Activated B cell treated with CpG ODN at 0.5 μM for 24 hours (primary cell): Measurements from ENCODE around the gene GRM3. TPM values are rescaled to one million over a fixed set of nuclear protein-coding genes. Genes with fewer than 3 reads are reported as not detected.

Experiments used
- ATAC-seq: fragments of 200-7000 bp; cut with Tn5 transposase; one replicate; pipeline ENCODE4 v1.10.0; 2021; ENCODE audit warnings: low read depth, mild to moderate bottlenecking, moderate library complexity
- CTCF ChIA-PET: fragments of 350-600 bp; sonication (Branson Sonifier 250); formaldehyde crosslinking; loops from one replicate; lab custom pipeline; 2021; ENCODE audit warnings: antibody characterized with exemption; lab: Charles Lee
- POLR2A ChIA-PET: fragments of 350-600 bp; sonication (Branson Sonifier 250); formaldehyde crosslinking; loops from one replicate; lab custom pipeline; 2021; ENCODE audit warnings: antibody characterized with exemption; lab: Charles Lee
- DNase-seq: peaks from one replicate; pipeline ENCODE4 v3.0.0; 2022
- H3K27ac Mint-ChIP-seq: one replicate; pipeline ENCODE4 v1.8.0; 2020; ENCODE audit warnings: mixed read lengths
- H3K27me3 Mint-ChIP-seq: one replicate; pipeline ENCODE4 v1.8.0; 2021; ENCODE audit warnings: mixed read lengths
- H3K36me3 Mint-ChIP-seq: one replicate; pipeline ENCODE4 v1.8.0; 2021; ENCODE audit warnings: low read depth, mixed read lengths
- H3K4me1 Mint-ChIP-seq: one replicate; pipeline ENCODE4 v1.8.0; 2021; ENCODE audit warnings: mixed read lengths
- H3K4me3 Mint-ChIP-seq: one replicate; pipeline ENCODE4 v1.8.0; 2020; ENCODE audit warnings: mild to moderate bottlenecking, mixed read lengths
- H3K9me3 Mint-ChIP-seq: one replicate; pipeline ENCODE4 v1.8.0; 2020; ENCODE audit warnings: mixed read lengths
- CTCF ChIP-seq: fragments of 200-600 bp; IDR thresholded peaks from one replicate; pipeline ENCODE4 v1.8.0; 2022; ENCODE audit warnings: antibody characterized with exemption, mild to moderate bottlenecking
- intact Hi-C: fragments of 100-400 bp; cut with micrococcal nuclease; formaldehyde crosslinking; loops from one replicate; pipeline ENCODE4 v1.15.1; 2024
- total RNA-seq: library from RNA; stranded (reverse); gene quantifications from 2 replicates; pipeline ENCODE4 v1.2.3, GENCODE V29; 2022

The GRM3 gene
- total RNA-seq, 1 donor from 2014 or later, result not detected

GRCh38 chr7:86745013-86745745, 101.5 kb downstream of the GRM3 start:
- Mint-ChIP-seq H3K27ac (no peak overlapping the region), H3K4me1 (no peaks in the 10 kb centered on the region), H3K36me3 (no peaks in the 10 kb centered on the region), H3K9me3 (no peaks in the 10 kb centered on the region), H3K27me3 (peaks cover 1% of the 10 kb centered on the region), H3K4me3 (no peak overlapping the region)
- TF ChIP-seq CTCF, result no peak
- ATAC-seq (no peak), DNase-seq (no peak)
- ChIA-PET POLR2A (no interaction called here), CTCF (no interaction called here)
- intact Hi-C loops, result no loop called here

- H3K27ac Mint-ChIP-seq, result no peak overlapping the region
- ChIA-PET CTCF (no interaction called here), POLR2A (no interaction called here)
- no peaks in the 10 kb centered on the region for H3K4me1 Mint-ChIP-seq
- no peaks in the 10 kb centered on the region for H3K9me3 Mint-ChIP-seq
- H3K36me3 Mint-ChIP-seq, result no peaks in the 10 kb centered on the region
- no peak for TF ChIP-seq CTCF
- intact Hi-C loops, result no loop called here
- DNase-seq, result no peak
- no peak for ATAC-seq
- no peak overlapping the region for H3K4me3 Mint-ChIP-seq
- H3K27me3 Mint-ChIP-seq, result peaks cover 1% of the 10 kb centered on the region
Measured at GRCh38 chr7:86747698-86748097, 104.0 kb downstream of the GRM3 start.

GRCh38 chr7:86748201-86748600, 104.5 kb downstream of the GRM3 start:
- no peaks in the 10 kb centered on the region for H3K9me3 Mint-ChIP-seq
- ChIA-PET POLR2A (no interaction called here), CTCF (no interaction called here)
- H3K4me1 Mint-ChIP-seq, result no peaks in the 10 kb centered on the region
- DNase-seq (no peak), ATAC-seq (no peak)
- H3K4me3 Mint-ChIP-seq, result no peak overlapping the region
- H3K36me3 Mint-ChIP-seq, result no peaks in the 10 kb centered on the region
- H3K27ac Mint-ChIP-seq, result no peak overlapping the region
- peaks cover 1% of the 10 kb centered on the region for H3K27me3 Mint-ChIP-seq
- intact Hi-C loops, result no loop called here
- TF ChIP-seq CTCF, result no peak

GRCh38 chr7:86748843-86749719, 105.4 kb downstream of the GRM3 start:
- intact Hi-C loops, result no loop called here
- Mint-ChIP-seq H3K4me3 (no peak overlapping the region), H3K36me3 (no peaks in the 10 kb centered on the region), H3K27ac (no peak overlapping the region), H3K9me3 (no peaks in the 10 kb centered on the region), H3K27me3 (peaks cover 1% of the 10 kb centered on the region), H3K4me1 (no peaks in the 10 kb centered on the region)
- ATAC-seq, result no peak
- ChIA-PET CTCF (no interaction called here), POLR2A (no interaction called here)
- no peak for TF ChIP-seq CTCF
- no peak for DNase-seq
